GM12875 (cell line): ENCODE data around the gene WDR43.

Experiments
- H3K4me3 ChIP-seq: one replicate; pipeline ENCODE4 v1.5.1; 2011; ENCODE audit warnings: low read depth, low read length, control low read depth
- CTCF ChIP-seq: IDR thresholded peaks from 2 replicates; pipeline ENCODE4 v1.5.1; 2011; ENCODE audit warnings: low read depth, mild to moderate bottlenecking, control low read depth, inconsistent platforms, low read length, moderate library complexity, borderline replicate concordance; ENCODE audit not compliant: insufficient read depth

WDR43 gene

GRCh38 chr2:28950941-28951630 is 56.6 kb downstream of the WDR43 start:
- TF ChIP-seq CTCF, result no peak
- H3K4me3 ChIP-seq, result no peak overlapping the region

GRCh38 chr2:28951910-28952835 is 57.7 kb downstream of the WDR43 start:
- no peak for TF ChIP-seq CTCF
- no peak overlapping the region for H3K4me3 ChIP-seq

- H3K4me3 ChIP-seq, result no peak overlapping the region
- no peak for TF ChIP-seq CTCF
Measured at GRCh38 chr2:28952836-28953211, 58.4 kb downstream of the WDR43 start.

GRCh38 chr2:28955467-28955866 is 61.0 kb downstream of the WDR43 start:
- no peak for TF ChIP-seq CTCF
- no peak overlapping the region for H3K4me3 ChIP-seq

- TF ChIP-seq CTCF, result peak; percentile 60
- no peak overlapping the region for H3K4me3 ChIP-seq
Measured at GRCh38 chr2:28956415-28956826, 62.0 kb downstream of the WDR43 start.

- H3K4me3 ChIP-seq, result no peak overlapping the region
- peak; percentile 52; the same call in 1 of the 2 replicates for TF ChIP-seq CTCF
Measured at GRCh38 chr2:28956890-28957289, 62.4 kb downstream of the WDR43 start.
